AG09309 (cell line): Measurements from ENCODE around the gene PRR5L.

Experiments used
- DNase-seq: peaks from one replicate; pipeline ENCODE4 v3.0.0-alpha.2; 2010; ENCODE audit warnings: low read depth
- H3K4me3 ChIP-seq: 2 replicates; pipeline ENCODE4 v1.5.1; 2011; ENCODE audit warnings: mild to moderate bottlenecking, low read depth, low read length, moderate library complexity; ENCODE audit not compliant: control insufficient read depth
- TF ChIP-seq, protein P1 (sequence below): IDR thresholded peaks from 2 replicates; pipeline ENCODE4 v1.5.1; 2011; ENCODE audit warnings: mild to moderate bottlenecking, low read depth, low read length, inconsistent platforms; ENCODE audit not compliant: insufficient read depth, control insufficient read depth; ENCODE audit errors: missing control alignments

The PRR5L gene

DNA sequence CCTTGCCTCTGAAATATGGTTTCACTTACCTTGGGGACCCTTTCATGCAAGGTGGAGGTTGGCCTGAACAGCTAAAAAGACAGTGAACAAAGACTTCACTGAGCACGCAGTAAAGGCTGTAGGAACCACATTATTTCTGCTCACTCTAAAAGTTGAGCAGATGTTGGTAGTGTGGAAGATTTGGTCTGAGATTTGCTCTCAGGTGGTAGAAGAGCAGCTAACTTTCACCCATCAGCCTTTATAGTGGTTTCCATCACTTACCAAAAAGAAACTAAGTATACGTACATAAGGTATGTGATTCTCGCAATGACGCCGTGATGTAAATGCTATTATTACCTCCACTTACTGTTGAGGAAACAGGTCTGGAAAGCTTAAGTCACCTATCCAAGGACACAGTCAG, 47.3 kb downstream of the PRR5L start:
- H3K4me3 ChIP-seq = no peak overlapping the region
- TF ChIP-seq, protein P1, sequence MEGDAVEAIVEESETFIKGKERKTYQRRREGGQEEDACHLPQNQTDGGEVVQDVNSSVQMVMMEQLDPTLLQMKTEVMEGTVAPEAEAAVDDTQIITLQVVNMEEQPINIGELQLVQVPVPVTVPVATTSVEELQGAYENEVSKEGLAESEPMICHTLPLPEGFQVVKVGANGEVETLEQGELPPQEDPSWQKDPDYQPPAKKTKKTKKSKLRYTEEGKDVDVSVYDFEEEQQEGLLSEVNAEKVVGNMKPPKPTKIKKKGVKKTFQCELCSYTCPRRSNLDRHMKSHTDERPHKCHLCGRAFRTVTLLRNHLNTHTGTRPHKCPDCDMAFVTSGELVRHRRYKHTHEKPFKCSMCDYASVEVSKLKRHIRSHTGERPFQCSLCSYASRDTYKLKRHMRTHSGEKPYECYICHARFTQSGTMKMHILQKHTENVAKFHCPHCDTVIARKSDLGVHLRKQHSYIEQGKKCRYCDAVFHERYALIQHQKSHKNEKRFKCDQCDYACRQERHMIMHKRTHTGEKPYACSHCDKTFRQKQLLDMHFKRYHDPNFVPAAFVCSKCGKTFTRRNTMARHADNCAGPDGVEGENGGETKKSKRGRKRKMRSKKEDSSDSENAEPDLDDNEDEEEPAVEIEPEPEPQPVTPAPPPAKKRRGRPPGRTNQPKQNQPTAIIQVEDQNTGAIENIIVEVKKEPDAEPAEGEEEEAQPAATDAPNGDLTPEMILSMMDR = no peak
- no peak for DNase-seq

DNA sequence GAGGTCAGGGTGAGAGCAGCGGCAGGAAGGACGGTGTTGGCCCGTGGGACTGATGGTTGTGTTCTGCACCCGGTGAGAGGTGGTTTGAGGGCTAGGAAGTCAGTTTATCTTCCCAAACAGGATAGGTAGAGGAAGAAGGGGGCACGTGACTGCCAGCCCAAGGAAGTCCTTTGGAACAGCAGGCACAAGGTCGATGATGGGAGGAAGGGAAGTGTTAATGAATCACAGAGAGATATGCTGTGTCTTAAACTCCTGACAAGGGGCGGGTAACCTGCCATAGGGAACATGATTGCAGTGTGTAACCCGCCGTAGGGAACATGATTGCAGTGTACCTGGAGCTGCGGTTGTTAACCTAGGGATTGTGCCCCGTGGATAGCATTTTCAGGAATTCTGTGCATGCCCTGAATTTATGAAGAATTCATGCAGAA, 49.0 kb downstream of the PRR5L start:
- no peak overlapping the region for H3K4me3 ChIP-seq
- TF ChIP-seq, protein P1 = no peak
- no peak for DNase-seq

DNA sequence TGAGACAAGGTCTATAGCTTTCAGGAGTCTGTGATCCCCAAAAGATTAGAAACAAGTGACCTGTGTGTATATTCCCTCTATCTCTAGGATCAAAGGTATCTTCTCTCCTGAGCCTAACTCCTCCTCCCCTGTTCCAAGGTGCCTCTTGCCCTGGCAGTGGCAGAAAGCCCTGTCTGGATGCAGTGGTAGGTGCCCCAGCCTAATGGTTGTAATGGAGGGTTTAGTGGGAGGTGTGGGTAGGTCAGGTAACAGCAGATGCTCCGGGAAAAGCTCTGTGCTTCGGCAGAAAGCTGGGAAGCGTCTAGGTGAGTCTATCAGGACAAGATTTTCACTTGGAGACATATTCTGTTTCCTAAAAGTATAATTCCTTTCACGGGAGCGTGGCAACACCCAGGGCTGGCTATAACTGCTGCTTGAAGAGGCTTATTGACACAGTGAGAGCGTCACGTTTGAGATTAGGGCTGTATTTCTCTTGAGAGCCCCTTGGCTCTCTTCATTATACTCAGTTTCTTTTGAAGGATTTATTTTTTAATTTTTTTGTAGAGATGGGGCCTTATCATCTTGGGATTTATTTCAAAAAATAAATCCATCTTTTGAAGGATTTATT, 49.5 kb downstream of the PRR5L start:
- DNase-seq = no peak

DNA sequence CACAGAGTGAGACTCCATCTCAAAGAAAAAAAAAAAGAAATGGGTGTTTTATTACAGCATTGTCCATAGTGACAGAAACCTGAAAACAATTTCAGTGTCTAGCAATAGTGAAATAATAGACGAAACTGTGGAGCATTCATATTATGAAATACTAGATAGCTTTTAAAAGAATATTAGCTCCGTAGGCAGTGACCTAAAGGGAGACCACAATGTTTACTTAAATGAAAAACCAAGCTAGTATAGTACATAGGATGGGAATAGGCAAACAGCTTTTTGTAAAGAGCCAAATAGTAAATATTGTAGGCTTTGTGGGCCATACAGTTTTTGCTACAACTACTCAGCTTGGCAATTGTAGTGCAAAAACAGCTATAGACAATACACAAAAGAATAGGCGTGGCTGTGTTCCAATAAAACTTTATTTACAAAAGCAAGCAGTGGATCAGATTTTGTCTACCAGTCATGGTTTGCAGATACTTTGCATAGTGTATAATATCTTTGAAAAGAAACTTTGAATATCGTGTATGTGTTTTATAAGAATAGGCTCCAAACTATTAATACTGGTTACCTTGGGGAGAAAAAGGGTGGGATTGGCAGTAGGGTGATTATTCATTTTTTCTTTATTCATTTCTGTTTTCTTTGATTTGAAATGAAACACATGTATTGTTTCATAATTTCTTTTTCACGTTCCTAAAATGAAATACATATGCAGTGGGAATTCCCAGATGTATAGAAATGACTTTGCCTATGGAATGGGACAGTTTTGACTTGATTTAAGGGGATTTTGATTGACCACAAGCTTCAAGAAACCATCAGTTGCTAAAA, 50.7 kb downstream of the PRR5L start:
- TF ChIP-seq, protein P1 = no peak
- DNase-seq = no peak
- H3K4me3 ChIP-seq = no peak overlapping the region

More for the DNA sequence above, 49.5 kb downstream of the PRR5L start:
- H3K4me3 ChIP-seq = no peak overlapping the region
- TF ChIP-seq, protein P1 = no peak

DNA sequence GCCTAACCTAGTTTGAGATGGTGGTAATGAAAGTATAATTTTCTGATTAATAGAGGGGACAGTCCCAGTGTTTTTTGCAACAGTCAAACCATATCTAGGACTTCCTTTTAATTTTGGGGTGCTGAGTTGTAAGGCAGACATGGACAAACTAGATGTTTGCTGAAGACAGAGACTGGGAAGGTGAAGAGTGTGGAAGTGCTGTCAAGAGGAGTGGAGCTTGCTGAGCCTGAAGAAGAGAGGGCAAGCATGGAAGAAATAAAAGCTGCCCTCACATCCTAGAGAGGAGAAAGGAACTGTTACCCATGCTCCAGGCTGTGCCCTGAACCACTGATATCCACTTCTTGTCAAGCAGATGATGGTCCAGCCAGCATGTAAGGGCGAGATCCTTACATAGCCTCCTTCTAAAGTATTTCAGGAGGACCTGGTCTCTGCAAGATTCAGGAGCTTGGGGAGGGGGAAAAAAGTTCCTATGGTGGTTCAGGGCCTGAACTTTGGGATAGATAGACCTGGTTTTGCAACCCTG, 51.4 kb downstream of the PRR5L start:
- no peak for DNase-seq
- no peak overlapping the region for H3K4me3 ChIP-seq
- TF ChIP-seq, protein P1 = no peak

DNA sequence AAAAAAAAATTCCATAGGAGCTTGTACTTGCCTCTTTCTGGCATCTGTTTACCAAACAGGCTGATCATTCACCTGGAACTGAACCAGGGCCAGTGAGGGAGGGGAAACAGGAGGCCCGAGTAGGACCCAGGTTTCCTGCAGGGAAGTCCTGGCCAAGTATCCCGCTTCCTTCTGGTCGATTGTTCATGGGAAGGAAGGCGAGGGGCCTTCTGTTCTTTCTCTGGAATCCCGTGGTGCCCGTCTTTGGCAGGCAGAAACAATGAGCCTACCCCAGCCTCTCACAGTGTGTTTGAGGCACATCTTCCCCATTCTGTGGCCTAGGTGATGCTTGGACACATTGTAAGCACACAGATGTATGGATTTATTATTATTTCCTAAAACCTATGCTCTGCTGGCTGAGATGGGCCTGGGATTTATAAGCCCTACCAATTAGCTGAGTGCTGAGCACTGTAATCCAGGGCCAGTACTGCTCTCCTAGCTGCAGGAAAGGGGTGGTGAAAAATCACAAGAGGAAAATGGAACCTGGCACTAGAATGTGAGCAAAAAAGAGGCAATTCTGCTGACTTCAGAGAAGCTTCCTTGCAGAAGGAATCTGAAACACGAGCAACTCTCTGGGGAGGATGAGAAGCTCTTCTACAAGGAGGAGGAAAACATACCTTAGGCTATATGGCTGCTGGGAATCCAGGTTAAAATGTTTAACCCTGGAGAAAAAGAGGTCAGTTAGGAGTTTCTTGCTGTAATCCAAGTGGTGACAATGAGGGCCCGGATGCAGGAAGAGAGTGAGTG, 53.5 kb downstream of the PRR5L start:
- H3K4me3 ChIP-seq = no peak overlapping the region
- no peak for DNase-seq
- TF ChIP-seq, protein P1 = no peak
